ENCODE measurements around the gene DIAPH3. TPM values are rescaled to one million over a fixed set of nuclear protein-coding genes. Genes with fewer than 3 reads are reported as not detected.

DIAPH3 gene
- total RNA-seq, 1 donor from 2014 or later: 11.4 TPM

- DNase-seq (ENCODE audit: low spot score, unreplicated experiment): no peak
- no peak overlapping the region for H3K4me3 Mint-ChIP-seq (ENCODE audit: low read depth)
- no peaks in the 10 kb centered on the region for H3K36me3 Mint-ChIP-seq (ENCODE audit: insufficient read depth)
- TF ChIP-seq, protein P1, sequence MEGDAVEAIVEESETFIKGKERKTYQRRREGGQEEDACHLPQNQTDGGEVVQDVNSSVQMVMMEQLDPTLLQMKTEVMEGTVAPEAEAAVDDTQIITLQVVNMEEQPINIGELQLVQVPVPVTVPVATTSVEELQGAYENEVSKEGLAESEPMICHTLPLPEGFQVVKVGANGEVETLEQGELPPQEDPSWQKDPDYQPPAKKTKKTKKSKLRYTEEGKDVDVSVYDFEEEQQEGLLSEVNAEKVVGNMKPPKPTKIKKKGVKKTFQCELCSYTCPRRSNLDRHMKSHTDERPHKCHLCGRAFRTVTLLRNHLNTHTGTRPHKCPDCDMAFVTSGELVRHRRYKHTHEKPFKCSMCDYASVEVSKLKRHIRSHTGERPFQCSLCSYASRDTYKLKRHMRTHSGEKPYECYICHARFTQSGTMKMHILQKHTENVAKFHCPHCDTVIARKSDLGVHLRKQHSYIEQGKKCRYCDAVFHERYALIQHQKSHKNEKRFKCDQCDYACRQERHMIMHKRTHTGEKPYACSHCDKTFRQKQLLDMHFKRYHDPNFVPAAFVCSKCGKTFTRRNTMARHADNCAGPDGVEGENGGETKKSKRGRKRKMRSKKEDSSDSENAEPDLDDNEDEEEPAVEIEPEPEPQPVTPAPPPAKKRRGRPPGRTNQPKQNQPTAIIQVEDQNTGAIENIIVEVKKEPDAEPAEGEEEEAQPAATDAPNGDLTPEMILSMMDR (IDR thresholded peaks at IDR 0.05; ENCODE audit: unreplicated experiment): no peak
- H3K4me1 Mint-ChIP-seq (ENCODE audit: low read depth): peaks cover 17% of the 10 kb centered on the region
- H3K27ac Mint-ChIP-seq: no peak overlapping the region
- no peaks in the 10 kb centered on the region for H3K27me3 Mint-ChIP-seq
- H3K9me3 Mint-ChIP-seq (ENCODE audit: low read depth): no peaks in the 10 kb centered on the region
These were observed 434.7 kb downstream of the DIAPH3 start for GRCh38 chr13:59728896-59729545.

- Mint-ChIP-seq H3K27me3 (no peaks in the 10 kb centered on the region), H3K4me3 (ENCODE audit: low read depth) (no peak overlapping the region), H3K27ac (no peak overlapping the region), H3K36me3 (ENCODE audit: insufficient read depth) (no peaks in the 10 kb centered on the region), H3K9me3 (ENCODE audit: low read depth) (no peaks in the 10 kb centered on the region), H3K4me1 (ENCODE audit: low read depth) (peaks cover 3% of the 10 kb centered on the region)
- no peak for DNase-seq (ENCODE audit: low spot score, unreplicated experiment)
- TF ChIP-seq, protein P1 (IDR thresholded peaks at IDR 0.05; ENCODE audit: unreplicated experiment): no peak
These were observed 441.5 kb downstream of the DIAPH3 start for GRCh38 chr13:59721926-59722910.

DNA sequence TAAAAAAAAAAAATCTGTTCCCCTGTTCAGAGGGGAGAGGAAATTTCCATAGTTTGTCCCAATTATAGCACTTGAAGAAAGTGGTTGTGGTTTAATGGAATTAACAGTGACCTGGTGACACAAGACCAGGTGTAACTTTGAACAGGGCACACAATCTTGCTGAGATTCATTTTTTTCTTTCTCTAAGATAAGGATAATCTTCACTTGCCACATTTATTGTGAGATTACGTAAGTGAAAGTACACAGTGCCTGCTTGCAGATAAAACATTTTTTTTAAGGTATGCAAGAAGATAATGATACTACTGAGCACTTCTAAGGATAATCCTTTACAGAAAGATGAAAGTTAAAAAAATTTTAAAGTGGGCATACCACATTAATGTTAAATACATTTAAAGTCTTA, 448.1 kb downstream of the DIAPH3 start:
- H3K4me1 Mint-ChIP-seq (ENCODE audit: low read depth): no peaks in the 10 kb centered on the region
- no peaks in the 10 kb centered on the region for H3K9me3 Mint-ChIP-seq (ENCODE audit: low read depth)
- no peak overlapping the region for H3K4me3 Mint-ChIP-seq (ENCODE audit: low read depth)

GRCh38 chr13:59710996-59711701, 452.6 kb downstream of the DIAPH3 start:
- Mint-ChIP-seq H3K4me1 (ENCODE audit: low read depth) (peaks cover 14% of the 10 kb centered on the region), H3K36me3 (ENCODE audit: insufficient read depth) (peaks cover 3% of the 10 kb centered on the region), H3K27me3 (no peaks in the 10 kb centered on the region), H3K9me3 (ENCODE audit: low read depth) (peaks cover 5% of the 10 kb centered on the region), H3K27ac (no peak overlapping the region), H3K4me3 (ENCODE audit: low read depth) (no peak overlapping the region)
- TF ChIP-seq, protein P1 (IDR thresholded peaks at IDR 0.05; ENCODE audit: unreplicated experiment): no peak
- DNase-seq (ENCODE audit: low spot score, unreplicated experiment): no peak

More for the DNA sequence above, 448.1 kb downstream of the DIAPH3 start:
- TF ChIP-seq, protein P1 (IDR thresholded peaks at IDR 0.05; ENCODE audit: unreplicated experiment): no peak
- H3K27me3 Mint-ChIP-seq: no peaks in the 10 kb centered on the region
- DNase-seq (ENCODE audit: low spot score, unreplicated experiment): no peak
- H3K36me3 Mint-ChIP-seq (ENCODE audit: insufficient read depth): no peaks in the 10 kb centered on the region
- H3K27ac Mint-ChIP-seq: no peak overlapping the region

DNA sequence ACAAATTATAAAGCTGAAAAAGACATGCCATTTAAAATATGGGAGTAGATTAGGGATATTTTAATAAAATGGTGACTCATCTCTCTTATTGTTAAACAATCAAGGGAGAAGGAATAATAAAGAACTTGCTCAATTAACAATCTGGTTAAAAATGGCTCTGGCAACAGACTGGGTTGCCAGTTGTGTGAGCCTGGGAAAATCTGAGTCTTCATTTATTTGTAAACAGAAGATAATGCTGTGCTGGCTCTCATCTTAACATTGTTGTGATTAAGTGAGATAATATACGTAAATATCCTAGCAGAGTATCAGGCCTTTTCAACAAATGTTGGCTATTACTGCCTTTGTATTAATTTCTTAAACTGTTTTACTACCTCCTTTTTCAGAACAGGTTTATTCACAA, 453.3 kb downstream of the DIAPH3 start:
- H3K27ac Mint-ChIP-seq: no peak overlapping the region
- peaks cover 3% of the 10 kb centered on the region for H3K36me3 Mint-ChIP-seq (ENCODE audit: insufficient read depth)
- DNase-seq (ENCODE audit: low spot score, unreplicated experiment): no peak
- H3K27me3 Mint-ChIP-seq: no peaks in the 10 kb centered on the region
- peaks cover 5% of the 10 kb centered on the region for H3K9me3 Mint-ChIP-seq (ENCODE audit: low read depth)
- TF ChIP-seq, protein P1 (IDR thresholded peaks at IDR 0.05; ENCODE audit: unreplicated experiment): no peak
- peaks cover 15% of the 10 kb centered on the region for H3K4me1 Mint-ChIP-seq (ENCODE audit: low read depth)
- H3K4me3 Mint-ChIP-seq (ENCODE audit: low read depth): no peak overlapping the region

Data from progenitor cell of endocrine pancreas (in vitro differentiated cells).